BJ (cell line): Measurements from ENCODE around the gene B3GNT3. TPM values are rescaled to one million over a fixed set of nuclear protein-coding genes. Genes with fewer than 3 reads are reported as not detected.
"Not testable (repeated sequence)": the region's sequence is repeated elsewhere in the genome, so short reads cannot be mapped to it uniquely, and the experiment has no call there.

ENCODE experiments used
- CTCF ChIA-PET: fragments of 350-600 bp; formaldehyde crosslinking; extraction: SDS; loops from one replicate; lab custom pipeline; 2021; ENCODE audit warnings: antibody characterized with exemption, inconsistent platforms; lab: Yijun Ruan, JAX
- POLR2A ChIA-PET: fragments of 300-600 bp; sonication (Branson Sonifier 250); formaldehyde crosslinking; extraction: SDS; loops from one replicate; lab custom pipeline; 2021; ENCODE audit warnings: antibody characterized with exemption; lab: Charles Lee
- DNase-seq: peaks from one replicate; pipeline ENCODE4 v3.0.0-alpha.2; 2011; ENCODE audit warnings: low read depth
- H3K27me3 ChIP-seq: 2 replicates; pipeline ENCODE4 v1.6.0; 2011; ENCODE audit warnings: low read length; ENCODE audit not compliant: control insufficient read depth, insufficient read depth
- H3K36me3 ChIP-seq: 2 replicates; pipeline ENCODE4 v1.5.1; 2011; ENCODE audit warnings: low read length; ENCODE audit not compliant: control insufficient read depth, insufficient read depth
- H3K4me3 ChIP-seq: 2 replicates; pipeline ENCODE4 v1.5.1; 2011; ENCODE audit warnings: low read depth, mild to moderate bottlenecking, control low read depth, low read length
- CTCF ChIP-seq: IDR thresholded peaks from 2 replicates; pipeline ENCODE4 v1.5.1; 2011; ENCODE audit warnings: low read depth, mild to moderate bottlenecking, control low read depth, inconsistent platforms, low read length, moderate library complexity; ENCODE audit not compliant: insufficient read depth
- polyA plus RNA-seq: library from polyadenylated mRNA; depleted of rRNA; stranded (reverse); fragments of >200 nt; gene quantifications from 2 replicates; pipeline ENCODE4 v1.2.3, GENCODE V29; 2011

Gene B3GNT3
- polyA plus RNA-seq, 1 experiment, result not detected

DNA sequence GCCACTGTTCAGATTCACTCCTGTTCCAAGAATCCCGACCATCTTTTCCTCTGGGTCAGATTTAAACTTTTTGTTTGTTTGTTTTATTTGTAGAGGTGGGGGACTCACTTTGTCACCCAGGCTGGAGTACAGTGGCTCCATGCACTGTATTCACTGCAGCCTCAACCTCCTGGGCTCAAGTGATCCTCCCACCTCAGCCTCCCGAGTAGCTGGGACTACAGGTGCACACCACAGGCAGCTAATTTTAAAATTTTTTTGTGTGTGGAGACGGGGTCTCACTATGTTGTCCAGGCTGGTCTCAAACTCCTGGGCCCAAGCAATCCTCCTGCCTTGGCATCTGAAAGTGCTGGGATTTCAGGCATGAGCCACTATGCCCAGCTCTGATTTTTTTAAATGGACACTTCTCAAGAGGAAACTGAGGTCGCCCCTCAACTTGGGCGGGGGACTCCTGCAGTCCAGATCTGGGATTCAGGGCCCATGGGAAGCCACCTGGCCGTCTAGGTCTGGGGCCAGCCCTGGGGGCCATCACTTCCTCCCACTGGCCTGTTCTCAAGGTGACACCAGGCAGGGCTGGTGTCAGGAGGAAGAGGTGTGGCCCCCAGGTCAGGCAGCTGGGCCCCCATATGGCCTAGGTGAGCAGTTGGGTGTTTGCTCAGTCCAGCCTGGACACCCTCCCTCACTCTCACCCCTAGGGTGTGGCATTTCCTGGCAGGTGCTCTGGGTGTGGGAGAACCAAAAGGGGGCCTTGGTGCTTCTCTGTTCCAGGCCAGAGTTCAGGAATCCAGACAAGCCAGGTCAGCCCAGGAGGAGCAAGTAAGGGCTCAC lies 1.3 kb downstream of the B3GNT3 start:
- Histone ChIP-seq H3K27me3 (peaks cover 8% of the 10 kb centered on the region), H3K4me3 (no peak overlapping the region), H3K36me3 (no peaks in the 10 kb centered on the region)
- CTCF ChIA-PET, result interaction anchor here (1.0 to 2.0 kb wide), 3 partner anchors 12 to 59 kb away, joined by 3 to 10 read pairs (median 4); no protein-coding TSS in a partner anchor
- DNase-seq, result no peak
- POLR2A ChIA-PET, result interaction anchor here (0.6 kb wide), 1 partner anchor 428 kb away, joined by 4 read pairs; no protein-coding TSS in a partner anchor
- no peak for TF ChIP-seq CTCF

GRCh38 chr19:17796838-17797423 lies 2.0 kb downstream of the B3GNT3 start:
- no peaks in the 10 kb centered on the region for H3K36me3 ChIP-seq
- POLR2A ChIA-PET, result no interaction called here
- no peak for DNase-seq
- peaks cover 8% of the 10 kb centered on the region for H3K27me3 ChIP-seq
- H3K4me3 ChIP-seq, result no peak overlapping the region
- CTCF ChIA-PET, result interaction anchor here (1.0 kb wide), 1 partner anchor 30 kb away, joined by 4 read pairs; no protein-coding TSS in a partner anchor
- TF ChIP-seq CTCF, result no peak

- no peaks in the 10 kb centered on the region for H3K36me3 ChIP-seq
- ChIA-PET POLR2A (no interaction called here), CTCF (interaction anchor here (1.0 kb wide), 1 partner anchor 31 kb away, joined by 4 read pairs; no protein-coding TSS in a partner anchor)
- TF ChIP-seq CTCF, result no peak
- no peak for DNase-seq
- peaks cover 11% of the 10 kb centered on the region for H3K27me3 ChIP-seq
- no peak overlapping the region for H3K4me3 ChIP-seq
Observed at GRCh38 chr19:17797424-17798201, 2.7 kb downstream of the B3GNT3 start.

DNA sequence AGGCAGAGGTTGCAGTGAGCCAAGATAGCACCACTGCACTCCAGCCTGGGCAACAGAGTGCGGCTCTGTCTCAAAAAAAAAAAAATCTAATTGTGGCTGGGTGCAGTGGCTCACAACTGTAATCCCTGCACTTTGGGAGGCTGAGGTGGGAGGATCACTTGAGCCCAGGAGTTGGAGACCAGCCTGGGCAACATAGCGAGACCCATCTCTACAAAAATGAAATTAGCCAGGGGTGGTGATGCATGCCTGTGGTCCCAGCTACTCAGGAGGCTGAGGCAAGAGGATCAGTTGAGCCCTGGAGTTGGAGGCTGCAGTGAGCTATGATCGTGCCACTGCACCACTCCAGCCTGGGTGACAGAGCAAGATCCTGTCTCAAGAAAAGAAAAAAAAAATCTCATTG lies 3.7 kb downstream of the B3GNT3 start:
- not testable (repeated sequence) for H3K36me3 ChIP-seq, H3K4me3 ChIP-seq, DNase-seq
- CTCF ChIA-PET, result interaction anchor here (0.8 to 1.2 kb wide), 2 partner anchors 15 to 28 kb away, joined by 3 to 4 read pairs; no protein-coding TSS in a partner anchor
- H3K27me3 ChIP-seq, result peaks cover 11% of the 10 kb centered on the region
- POLR2A ChIA-PET, result interaction anchor here (0.6 kb wide), 1 partner anchor 247 kb away, joined by 7 read pairs; no protein-coding TSS in a partner anchor

DNA sequence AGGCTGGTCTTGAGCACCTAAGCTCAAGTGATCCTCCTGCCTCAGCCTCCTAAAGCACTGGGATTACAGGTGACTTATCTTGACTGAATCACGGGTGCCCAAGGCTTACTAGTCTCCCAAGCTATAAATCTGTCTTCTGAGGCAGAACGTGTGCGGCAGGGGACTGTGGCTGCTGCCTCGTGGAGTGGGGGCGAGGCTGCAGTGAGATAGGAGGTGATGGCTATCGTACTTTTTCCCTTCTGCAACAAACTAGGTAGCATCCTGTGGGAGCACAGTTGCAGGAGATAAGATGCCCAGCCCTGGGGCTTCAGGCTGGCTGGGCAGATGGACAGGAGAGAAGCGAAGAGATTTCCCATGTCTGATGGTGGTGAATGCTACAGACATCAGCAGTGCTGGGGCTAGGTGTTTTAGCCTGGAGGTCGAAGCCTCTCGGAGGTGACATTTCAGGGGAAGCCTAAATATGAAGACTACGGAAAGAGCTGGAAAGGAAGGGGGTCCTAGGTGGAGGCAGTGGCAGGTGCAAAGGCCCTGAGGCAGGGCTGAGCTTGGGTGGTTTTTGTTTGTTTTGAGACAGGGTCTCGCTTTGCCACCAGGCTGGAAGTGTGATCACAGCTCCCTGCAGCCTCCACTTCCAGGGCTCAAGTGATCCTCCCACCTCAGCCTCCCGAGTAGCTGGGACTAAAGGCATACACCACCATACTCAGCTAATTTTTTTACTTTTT lies 7.4 kb downstream of the B3GNT3 start:
- Histone ChIP-seq H3K4me3 (no peak overlapping the region), H3K27me3 (0 out of 2 replicates have a peak, but pooled peaks cover 3% of the 10 kb centered on the region), H3K36me3 (no peaks in the 10 kb centered on the region)
- no peak for DNase-seq
- POLR2A ChIA-PET, result no interaction called here
- CTCF ChIA-PET, result interaction anchor here (0.6 to 2.7 kb wide), 5 partner anchors 11 to 306 kb away, joined by 3 to 8 read pairs (median 4); no protein-coding TSS in a partner anchor
- TF ChIP-seq CTCF, result no peak
